ENCODE data around the gene LRTM2. TPM values are rescaled to one million over a fixed set of nuclear protein-coding genes. Genes with fewer than 3 reads are reported as not detected.

LRTM2 gene
- total RNA-seq, 1 donor from 2014 or later = not detected

GRCh38 chr12:1808036-1808797 is 12.1 kb upstream of the LRTM2 start:
- H3K4me3 ChIP-seq = no peak overlapping the region
- DNase-seq (ENCODE audit: extremely low spot score in 2 of 2) = no peak
- H3K9me3 ChIP-seq = no peaks in the 10 kb centered on the region
- intact Hi-C loops (cut with DNase I) = loop anchor here (5.0 kb wide), 1 partner anchor 124 kb away; no protein-coding TSS in a partner anchor
- H3K27me3 ChIP-seq = no peaks in the 10 kb centered on the region
- no peaks in the 10 kb centered on the region for H3K36me3 ChIP-seq
- no peak overlapping the region for H3K27ac ChIP-seq
- no peaks in the 10 kb centered on the region for H3K4me1 ChIP-seq
- TF ChIP-seq, protein P1, sequence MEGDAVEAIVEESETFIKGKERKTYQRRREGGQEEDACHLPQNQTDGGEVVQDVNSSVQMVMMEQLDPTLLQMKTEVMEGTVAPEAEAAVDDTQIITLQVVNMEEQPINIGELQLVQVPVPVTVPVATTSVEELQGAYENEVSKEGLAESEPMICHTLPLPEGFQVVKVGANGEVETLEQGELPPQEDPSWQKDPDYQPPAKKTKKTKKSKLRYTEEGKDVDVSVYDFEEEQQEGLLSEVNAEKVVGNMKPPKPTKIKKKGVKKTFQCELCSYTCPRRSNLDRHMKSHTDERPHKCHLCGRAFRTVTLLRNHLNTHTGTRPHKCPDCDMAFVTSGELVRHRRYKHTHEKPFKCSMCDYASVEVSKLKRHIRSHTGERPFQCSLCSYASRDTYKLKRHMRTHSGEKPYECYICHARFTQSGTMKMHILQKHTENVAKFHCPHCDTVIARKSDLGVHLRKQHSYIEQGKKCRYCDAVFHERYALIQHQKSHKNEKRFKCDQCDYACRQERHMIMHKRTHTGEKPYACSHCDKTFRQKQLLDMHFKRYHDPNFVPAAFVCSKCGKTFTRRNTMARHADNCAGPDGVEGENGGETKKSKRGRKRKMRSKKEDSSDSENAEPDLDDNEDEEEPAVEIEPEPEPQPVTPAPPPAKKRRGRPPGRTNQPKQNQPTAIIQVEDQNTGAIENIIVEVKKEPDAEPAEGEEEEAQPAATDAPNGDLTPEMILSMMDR (IDR thresholded peaks at IDR 0.05) = no peak
- no peak for TF ChIP-seq POLR2AphosphoS5 (IDR thresholded peaks at IDR 0.05; ENCODE audit: insufficient read depth in 1 of 2, low read depth in 1 of 2)
- TF ChIP-seq POLR2A (IDR thresholded peaks at IDR 0.05) = no peak

DNA sequence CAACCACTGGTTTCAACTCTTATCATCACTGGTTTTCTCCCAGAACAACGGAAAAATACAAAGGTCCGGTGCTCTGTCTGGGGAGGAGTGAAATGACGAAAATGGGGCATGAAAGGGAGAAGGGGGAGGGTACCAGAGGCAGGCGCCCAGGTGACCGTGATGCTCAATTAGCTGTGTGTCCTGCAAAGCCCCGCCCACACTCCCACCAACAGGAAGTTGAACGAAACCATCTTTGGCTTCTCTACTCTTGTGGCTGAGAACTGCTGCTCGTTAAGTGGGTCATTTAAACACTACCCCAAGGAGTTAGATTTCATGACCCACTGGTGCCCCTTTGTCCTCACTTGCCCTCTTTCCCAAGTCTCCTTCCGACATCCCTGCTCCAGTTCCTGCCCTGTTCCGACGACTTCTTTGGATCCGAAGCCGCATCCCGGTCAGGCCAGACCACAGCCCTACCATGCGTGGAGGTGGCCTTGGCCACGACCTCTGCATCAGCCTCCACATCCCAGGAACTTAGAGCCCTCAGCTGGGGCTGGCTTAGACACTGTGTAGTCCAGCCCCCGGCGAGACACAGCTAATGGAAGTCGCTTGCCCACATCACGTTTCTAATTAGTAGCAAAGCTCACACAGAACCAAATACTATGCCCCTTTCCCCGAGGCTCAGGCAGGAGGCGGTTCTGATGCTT is 11.4 kb upstream of the LRTM2 start:
- intact Hi-C loops (cut with DNase I) = loop anchor here (5.0 kb wide), 1 partner anchor 123 kb away; no protein-coding TSS in a partner anchor

GRCh38 chr12:1809591-1810190 is 10.7 kb upstream of the LRTM2 start:
- H3K4me3 ChIP-seq = no peak overlapping the region
- H3K36me3 ChIP-seq = no peaks in the 10 kb centered on the region
- no peak for TF ChIP-seq POLR2AphosphoS5 (IDR thresholded peaks at IDR 0.05; ENCODE audit: insufficient read depth in 1 of 2, low read depth in 1 of 2)
- intact Hi-C loops (cut with DNase I) = loop anchor here (5.0 kb wide), 1 partner anchor 123 kb away; no protein-coding TSS in a partner anchor
- no peaks in the 10 kb centered on the region for H3K27me3 ChIP-seq
- no peaks in the 10 kb centered on the region for H3K9me3 ChIP-seq
- no peak overlapping the region for H3K27ac ChIP-seq
- DNase-seq (ENCODE audit: extremely low spot score in 2 of 2) = no peak
- no peaks in the 10 kb centered on the region for H3K4me1 ChIP-seq

More for the DNA sequence above, 11.4 kb upstream of the LRTM2 start:
- no peak for TF ChIP-seq POLR2A (IDR thresholded peaks at IDR 0.05)
- TF ChIP-seq, protein P1 (IDR thresholded peaks at IDR 0.05) = no peak
- no peak for TF ChIP-seq POLR2AphosphoS5 (IDR thresholded peaks at IDR 0.05; ENCODE audit: insufficient read depth in 1 of 2, low read depth in 1 of 2)
- Histone ChIP-seq H3K27me3 (no peaks in the 10 kb centered on the region), H3K36me3 (no peaks in the 10 kb centered on the region), H3K9me3 (no peaks in the 10 kb centered on the region), H3K27ac (no peak overlapping the region), H3K4me1 (no peaks in the 10 kb centered on the region), H3K4me3 (no peak overlapping the region)
- no peak for DNase-seq (ENCODE audit: extremely low spot score in 2 of 2)

- Histone ChIP-seq H3K36me3 (no peaks in the 10 kb centered on the region), H3K4me1 (no peaks in the 10 kb centered on the region), H3K4me3 (no peak overlapping the region), H3K27me3 (no peaks in the 10 kb centered on the region), H3K27ac (no peak overlapping the region), H3K9me3 (no peaks in the 10 kb centered on the region)
- intact Hi-C loops (cut with DNase I) = no loop called here
- TF ChIP-seq POLR2AphosphoS5 (IDR thresholded peaks at IDR 0.05; ENCODE audit: insufficient read depth in 1 of 2, low read depth in 1 of 2) (no peak), POLR2A (IDR thresholded peaks at IDR 0.05) (no peak)
- TF ChIP-seq, protein P1 (IDR thresholded peaks at IDR 0.05) = no peak
- DNase-seq (ENCODE audit: extremely low spot score in 2 of 2) = no peak
These were observed 10.0 kb upstream of the LRTM2 start for GRCh38 chr12:1810201-1810930.

DNA sequence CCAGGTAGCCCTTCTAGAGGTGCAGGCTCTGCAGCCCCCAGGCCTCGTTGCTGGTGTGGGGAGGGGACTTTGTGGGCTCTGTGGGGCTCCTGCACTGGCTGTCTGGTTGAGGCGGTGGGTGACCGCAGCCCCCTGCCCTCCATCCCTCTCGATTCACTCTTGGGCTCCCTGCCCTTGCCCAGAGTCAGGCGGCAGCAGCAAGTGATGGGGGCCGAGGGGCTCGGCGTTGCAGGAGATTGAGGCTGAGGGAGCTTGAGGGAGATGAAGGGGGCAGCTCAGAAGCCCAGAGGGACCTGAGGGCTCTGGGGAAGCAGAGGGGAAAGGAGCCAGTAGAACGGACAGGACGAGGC is 9.5 kb upstream of the LRTM2 start:
- no peaks in the 10 kb centered on the region for H3K9me3 ChIP-seq
- no peak overlapping the region for H3K4me3 ChIP-seq
- no peaks in the 10 kb centered on the region for H3K27me3 ChIP-seq
- TF ChIP-seq POLR2AphosphoS5 (IDR thresholded peaks at IDR 0.05; ENCODE audit: insufficient read depth in 1 of 2, low read depth in 1 of 2) (no peak), POLR2A (IDR thresholded peaks at IDR 0.05) (no peak)
- TF ChIP-seq, protein P1 (IDR thresholded peaks at IDR 0.05) = no peak
- intact Hi-C loops (cut with DNase I) = no loop called here
- H3K36me3 ChIP-seq = no peaks in the 10 kb centered on the region
- DNase-seq (ENCODE audit: extremely low spot score in 2 of 2) = no peak
- H3K4me1 ChIP-seq = no peaks in the 10 kb centered on the region
- no peak overlapping the region for H3K27ac ChIP-seq

Data from vagina (tissue), 2 donors.